ENCODE measurements around the gene NAPG. TPM values are rescaled to one million over a fixed set of nuclear protein-coding genes. Genes with fewer than 3 reads are reported as not detected.

Gene NAPG
- polyA plus RNA-seq, 2 of the 4 experiments (the other 2 are of a cell fraction), result 11.6 to 22.1 TPM

DNA sequence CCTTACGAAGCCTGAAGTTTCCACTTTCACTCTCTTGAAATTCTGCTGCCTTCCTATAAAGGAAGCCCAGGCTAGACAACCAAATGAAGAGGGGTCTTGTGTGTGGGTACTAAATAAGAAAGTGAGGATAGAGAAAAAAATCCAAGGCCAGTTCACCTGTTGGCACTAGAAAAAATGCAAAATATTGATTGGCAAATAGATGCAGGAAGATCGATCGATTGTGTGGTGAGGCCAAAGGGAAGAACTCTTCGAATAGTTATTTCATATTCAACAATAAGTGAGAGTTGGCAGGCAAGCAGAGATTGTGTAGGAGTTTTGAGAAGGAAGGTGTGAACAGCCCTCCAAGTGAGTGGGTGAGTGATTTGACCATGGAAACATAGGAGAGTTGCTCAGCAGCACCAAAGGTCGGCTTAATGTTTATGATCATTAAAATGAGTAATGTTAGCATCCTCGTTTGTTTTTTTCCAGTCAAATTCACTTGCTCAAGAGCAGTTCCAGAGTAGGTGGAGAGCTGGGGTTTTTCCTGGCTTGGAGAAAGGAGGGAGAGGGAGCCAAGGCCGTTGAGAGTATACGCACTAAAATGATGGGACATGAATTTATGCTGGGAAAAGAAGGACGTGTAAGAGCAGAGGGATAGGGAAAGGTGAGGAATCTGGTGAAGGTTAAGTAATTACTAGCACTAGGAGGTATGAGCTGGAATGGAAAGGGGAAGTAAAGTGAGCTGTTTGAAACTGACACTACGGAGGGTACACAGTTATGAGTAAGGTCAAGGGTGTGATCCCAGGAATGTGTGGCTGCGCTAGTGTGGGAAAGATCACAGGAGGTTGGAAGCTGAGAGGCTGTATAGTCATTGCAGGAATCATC, 1.1 kb upstream of the NAPG start:
- FAIRE-seq, result no peak
- ATAC-seq, result no peak
- POLR2A ChIA-PET, result no interaction called here
- no peak for DNase-seq (ENCODE audit: low read depth in 1 of 2, low spot score in 1 of 2)
- CTCF ChIA-PET, result no interaction called here
- Histone ChIP-seq H3K4me1 (peaks cover 7% of the 10 kb centered on the region; the same call in 2 of the 3 replicates), H3K4me2 (peak overlapping the region; percentile 59), H3K9me3 (no peaks in the 10 kb centered on the region), H3K27ac (no peak overlapping the region), H3K4me3 (no peak overlapping the region)
- TF ChIP-seq KDM1A (IDR thresholded peaks at IDR 0.05; ENCODE audit: low read depth), result no peak
- no peak for TF ChIP-seq BHLHE40 (IDR thresholded peaks at IDR 0.05; ENCODE audit: low read depth, low read length)
- TF ChIP-seq, protein P1, sequence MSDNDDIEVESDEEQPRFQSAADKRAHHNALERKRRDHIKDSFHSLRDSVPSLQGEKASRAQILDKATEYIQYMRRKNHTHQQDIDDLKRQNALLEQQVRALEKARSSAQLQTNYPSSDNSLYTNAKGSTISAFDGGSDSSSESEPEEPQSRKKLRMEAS (IDR thresholded peaks at IDR 0.05), result no peak
- TF ChIP-seq MYC (IDR thresholded peaks at IDR 0.05; ENCODE audit: borderline replicate concordance, low read length), result no peak
- WGBS (ENCODE audit: missing lambda C conversion rate), result 54% methylated on average over 11 of the region's 11 CpGs

- CTCF ChIA-PET, result no interaction called here
Measured at GRCh38 chr18:10525371-10525691, 496 bp upstream of the NAPG start.

More at GRCh38 chr18:10525371-10525691, 496 bp upstream of the NAPG start:
- POLR2A ChIA-PET, result no interaction called here
- TF ChIP-seq RCOR1 (IDR thresholded peaks at IDR 0.05; ENCODE audit: low read depth, low read length), result no peak
- no peak for TF ChIP-seq CBX2 (IDR thresholded peaks at IDR 0.05; ENCODE audit: borderline replicate concordance, low read depth)
- no peak for TF ChIP-seq EHF (CRISPR knock-in tag; IDR thresholded peaks at IDR 0.05)
- TF ChIP-seq, protein P1 (IDR thresholded peaks at IDR 0.05), result no peak
- no peak for TF ChIP-seq ZC3H11A (IDR thresholded peaks at IDR 0.05)
- no peak for TF ChIP-seq JUNB (IDR thresholded peaks at IDR 0.05)
- no peak for TF ChIP-seq MAZ (IDR thresholded peaks at IDR 0.05; ENCODE audit: borderline replicate concordance, low read depth, low read length)
- no peak for TF ChIP-seq HOXB5 (CRISPR knock-in tag; IDR thresholded peaks at IDR 0.05)
- TF ChIP-seq REST (IDR thresholded peaks at IDR 0.05), result no peak
- TF ChIP-seq CTCF (IDR thresholded peaks at IDR 0.05), result no peak
- Histone ChIP-seq H3K4me3 (peak overlapping the region; percentile 97), H3K27ac (peak overlapping the region; percentile 12 to 43; a peak in 3 of 6 replicates), H3K4me2 (peak overlapping the region; percentile 59), H3K9me3 (no peaks in the 10 kb centered on the region), H3K4me1 (peaks cover 7% of the 10 kb centered on the region; the same call in 2 of the 3 replicates)
- DNase-seq (ENCODE audit: low read depth in 1 of 2, low spot score in 1 of 2), result no peak
- ATAC-seq, result no peak
- FAIRE-seq, result no peak
- 75% methylated on average over 7 of the region's 7 CpGs for whole genome bisulfite sequencing (ENCODE audit: missing lambda C conversion rate)

All from A549 (cell line).